Liver (tissue), 9 donors: ENCODE measurements around the gene CMIP. TPM values are rescaled to one million over a fixed set of nuclear protein-coding genes. Genes with fewer than 3 reads are reported as not detected.

Source experiments
- DNase-seq: peaks from one replicate; pipeline ENCODE4 v3.0.0-alpha.2; 2017; ENCODE audit warnings: low spot score
- H3K27ac ChIP-seq, 2 donors: one replicate each; pipeline ENCODE4 v1.7.0; 2013; ENCODE audit warnings: inconsistent platforms in 2 of 2, low read length in 2 of 2, control low read depth in 1 of 2, low read depth in 1 of 2, mild to moderate bottlenecking in 1 of 2
- H3K27me3 ChIP-seq, 4 donors: one replicate each; pipeline versions ENCODE4 v1.6.1 to v1.7.0; 2013; ENCODE audit warnings: low read length in 3 of 4, inconsistent platforms in 1 of 4, mild to moderate bottlenecking in 1 of 4, moderate library complexity in 1 of 4; ENCODE audit not compliant: control insufficient read depth in 4 of 4, insufficient read depth in 4 of 4
- H3K36me3 ChIP-seq, 4 donors: one replicate each; pipeline versions ENCODE4 v1.6.1 to v1.7.0; 2013; ENCODE audit warnings: low read length in 3 of 4, mild to moderate bottlenecking in 3 of 4, low read depth in 1 of 4, moderate library complexity in 1 of 4; ENCODE audit not compliant: control insufficient read depth in 4 of 4, insufficient read depth in 3 of 4
- H3K4me1 ChIP-seq, 4 donors: one replicate each; pipeline versions ENCODE4 v1.6.1 to v1.7.0; 2013; ENCODE audit warnings: low read length in 3 of 4, mild to moderate bottlenecking in 3 of 4, moderate library complexity in 1 of 4; ENCODE audit not compliant: control insufficient read depth in 4 of 4, insufficient read depth in 4 of 4
- H3K4me3 ChIP-seq, 3 donors: one replicate each; pipeline versions ENCODE4 v1.6.1 to v1.7.0; 2013; ENCODE audit warnings: low read length in 3 of 3, control low read depth in 1 of 3, low read depth in 1 of 3, mild to moderate bottlenecking in 1 of 3
- H3K9ac ChIP-seq, 2 donors: one replicate each; pipeline ENCODE4 v1.7.0; 2013; ENCODE audit warnings: low read length in 2 of 2, mild to moderate bottlenecking in 2 of 2, moderate library complexity in 2 of 2, control low read depth in 1 of 2, low read depth in 1 of 2
- H3K9me3 ChIP-seq, 4 donors: one replicate each; pipeline versions ENCODE4 v1.6.1 to v1.7.0; 2013; ENCODE audit warnings: low read length in 3 of 4; ENCODE audit not compliant: control insufficient read depth in 4 of 4
- ATF3 ChIP-seq: IDR thresholded peaks from 2 replicates; pipeline ENCODE4 v1.6.1; 2016; ENCODE audit warnings: antibody characterized with exemption
- CTCF ChIP-seq: fragments of 150-350 bp; IDR thresholded peaks from 2 replicates; pipeline ENCODE4 v1.5.1; 2017; ENCODE audit warnings: improper control_type of control experiment, low read depth, low read length; ENCODE audit not compliant: missing input control
- GABPA ChIP-seq, 2 donors: IDR thresholded peaks in 1 of 2; conservative IDR thresholded peaks in 1 of 2; 2 replicates each; pipeline ENCODE4 v1.6.1; 2016; ENCODE audit warnings: antibody characterized with exemption in 2 of 2, mild to moderate bottlenecking in 1 of 2, moderate library complexity in 1 of 2
- RAD21 ChIP-seq, 2 donors: IDR thresholded peaks; 2 replicates each; pipeline ENCODE4 v1.6.1; 2016; ENCODE audit warnings: antibody characterized with exemption in 2 of 2, mild to moderate bottlenecking in 2 of 2
- REST ChIP-seq: IDR thresholded peaks from 2 replicates; pipeline ENCODE4 v1.6.1; 2016; ENCODE audit warnings: antibody characterized with exemption, mild to moderate bottlenecking
- SP1 ChIP-seq: IDR thresholded peaks from 2 replicates; pipeline ENCODE4 v1.6.1; 2018; ENCODE audit warnings: antibody characterized with exemption, mild to moderate bottlenecking
- TAF1 ChIP-seq: conservative IDR thresholded peaks from 2 replicates; pipeline ENCODE4 v1.6.1; 2016; ENCODE audit warnings: antibody characterized with exemption, mild to moderate bottlenecking
- YY1 ChIP-seq: IDR thresholded peaks from 2 replicates; pipeline ENCODE4 v1.6.1; 2016; ENCODE audit warnings: antibody characterized with exemption, mild to moderate bottlenecking
- ZBTB33 ChIP-seq: IDR thresholded peaks from 2 replicates; pipeline ENCODE4 v1.6.1; 2016; ENCODE audit warnings: antibody characterized with exemption
- WGBS: extraction: QIAGEN DNeasy Blood & Tissue Kit; methylation state at CpG from one replicate; pipeline ENCODE4 v1.1.7; 2013; 5-methylcytosine and 5-hydroxymethylcytosine counted together
- polyA plus RNA-seq, 2 donors: library from polyadenylated mRNA; stranded (reverse) in 1 of 2; unstranded in 1 of 2; fragments of 200-250 nt in 1 of 2; fragments of >200 nt in 1 of 2; fragmentation: Nextera tagmentation in 1 of 2; extraction: Ambion mirVana in 1 of 2; gene quantifications; one replicate each; pipeline versions ENCODE4 v1.2.1 to v1.2.3, GENCODE V29; 2013 to 2015
- total RNA-seq, 2 donors: library from RNA; depleted of rRNA; stranded (reverse); fragments of >200 nt; gene quantifications; one replicate each; pipeline ENCODE4 v1.2.3, GENCODE V29; 2014
- donor health status: healthy.
- donor health status: healthy.
- donor health status: healthy.
- donor health status: healthy.
- donor health status: healthy.

The CMIP gene
- total and polyA plus RNA-seq, 4 donors, result 1.7 to 15.6 (median 10.1) TPM

- Histone ChIP-seq H3K9ac (no peak overlapping the region), H3K27ac (no peak overlapping the region), H3K9me3 (no peaks in the 10 kb centered on the region), H3K4me3 (no peak overlapping the region), H3K4me1 (peaks cover 5 to 15% (median 9%) of the 10 kb centered on the region in 4 donors), H3K36me3 (no peaks in the 10 kb centered on the region), H3K27me3 (no peaks in the 10 kb centered on the region)
- TF ChIP-seq CTCF, result no peak
- WGBS, result 85% methylated on average over 14 of the region's 14 CpGs
- DNase-seq, result no peak
Measured at GRCh38 chr16:81432937-81433557, 11.6 kb upstream of the CMIP start.

- DNase-seq, result no peak
- H3K27ac ChIP-seq, result no peak overlapping the region
- H3K36me3 ChIP-seq, result no peaks in the 10 kb centered on the region
- no peak overlapping the region for H3K4me3 ChIP-seq
- H3K9me3 ChIP-seq, result no peaks in the 10 kb centered on the region
- no peaks in the 10 kb centered on the region for H3K27me3 ChIP-seq
- peaks cover 0 to 11% (median 5%) of the 10 kb centered on the region in 4 donors for H3K4me1 ChIP-seq
- 74% methylated on average over 3 of the region's 3 CpGs for WGBS
- H3K9ac ChIP-seq, result no peak overlapping the region
- TF ChIP-seq ZBTB33 (no peak), ATF3 (no peak), GABPA (IDR thresholded peaks at IDR 0.05 in 1 of 2, conservative IDR thresholded peaks at IDR 0.05 in 1 of 2) (no peak), TAF1 (no peak), SP1 (no peak), REST (no peak), YY1 (no peak), RAD21 (IDR thresholded peaks at IDR 0.05) (no peak)
Measured at GRCh38 chr16:81435103-81435502, 9.5 kb upstream of the CMIP start.
